Myometrial cell (primary cell): ENCODE data around the gene PLA2G10. TPM values are rescaled to one million over a fixed set of nuclear protein-coding genes. Genes with fewer than 3 reads are reported as not detected.

Source experiments
- total RNA-seq: library from RNA; depleted of rRNA; stranded (reverse); fragments of >200 nt; gene quantifications from 2 replicates; pipeline ENCODE4 v1.2.3, GENCODE V29; 2015

PLA2G10 gene, protein sequence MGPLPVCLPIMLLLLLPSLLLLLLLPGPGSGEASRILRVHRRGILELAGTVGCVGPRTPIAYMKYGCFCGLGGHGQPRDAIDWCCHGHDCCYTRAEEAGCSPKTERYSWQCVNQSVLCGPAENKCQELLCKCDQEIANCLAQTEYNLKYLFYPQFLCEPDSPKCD
- total RNA-seq = not detected in 2 replicates

DNA sequence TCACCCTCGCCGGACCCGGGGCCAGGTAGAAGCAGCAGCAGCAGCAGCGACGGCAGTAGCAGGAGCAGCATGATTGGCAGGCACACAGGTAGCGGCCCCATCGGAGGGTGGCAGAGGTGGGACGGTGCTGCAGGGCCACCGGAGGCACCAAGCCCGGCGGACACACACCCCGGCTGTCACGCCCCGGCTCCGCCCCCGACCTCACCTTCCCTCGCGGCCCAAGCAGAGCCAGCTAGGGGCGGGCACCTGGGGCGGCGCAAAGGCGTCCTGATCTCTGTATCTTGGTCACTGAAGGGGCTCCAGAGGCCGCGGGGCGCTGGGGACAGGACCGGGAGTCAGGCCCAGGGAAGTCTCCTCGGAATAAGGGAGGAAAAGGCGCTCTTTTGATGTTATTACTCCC lies at the start of gene PLA2G10:
TSS of gene PLA2G10 (minus strand) at position 180 of the 400 bp plus-strand sequence. CDS start at position 101, 79 bp downstream.

DNA sequence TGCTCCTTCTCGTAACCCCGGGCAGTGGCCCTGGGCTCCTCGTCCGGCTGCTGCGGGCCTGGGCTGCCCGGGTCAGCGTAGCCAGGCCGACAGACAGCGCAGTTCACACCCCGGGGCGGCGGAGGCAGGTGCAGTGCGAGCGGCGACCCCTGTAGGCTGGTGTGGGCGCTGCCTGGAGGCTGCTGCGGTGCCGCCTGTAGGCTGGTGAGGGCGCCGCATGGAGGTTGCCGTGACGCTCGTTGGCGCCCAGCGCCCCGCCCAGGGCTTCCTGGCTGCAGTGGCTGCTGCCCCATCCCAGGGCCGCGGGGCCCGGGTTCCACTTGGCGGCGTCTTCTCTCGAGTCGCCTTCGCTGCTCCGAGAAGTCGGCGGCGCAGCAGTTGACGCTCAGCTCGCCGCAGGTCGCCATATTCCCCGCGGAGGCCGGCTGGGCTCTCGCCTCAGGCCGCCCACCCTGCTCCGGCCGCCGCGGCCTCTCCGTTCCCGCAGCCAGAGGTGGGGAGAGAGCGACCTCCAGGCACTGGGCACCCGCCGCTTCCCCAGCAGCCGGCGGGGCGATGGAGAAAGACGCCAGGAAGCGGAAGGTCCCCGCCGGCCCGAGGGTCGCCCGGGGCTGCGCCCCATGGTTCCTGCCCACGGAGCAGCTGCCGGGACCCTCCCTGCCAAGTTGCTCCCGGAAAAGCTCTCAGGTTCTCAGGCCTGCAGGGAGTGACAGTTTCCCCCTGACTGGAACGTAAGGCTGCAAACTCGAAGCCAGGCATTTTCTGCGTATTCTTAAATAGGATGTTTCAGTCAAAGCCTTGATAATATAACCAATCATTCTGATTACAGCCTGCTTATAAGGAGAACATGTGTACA lies 48.4 kb upstream of the PLA2G10 start, which contains the start of gene NPIPA2:
TSS of gene NPIPA2 (plus strand) at position 261 of the 856 bp plus-strand sequence. CDS start 5,533 bp downstream, outside the sequence.

DNA sequence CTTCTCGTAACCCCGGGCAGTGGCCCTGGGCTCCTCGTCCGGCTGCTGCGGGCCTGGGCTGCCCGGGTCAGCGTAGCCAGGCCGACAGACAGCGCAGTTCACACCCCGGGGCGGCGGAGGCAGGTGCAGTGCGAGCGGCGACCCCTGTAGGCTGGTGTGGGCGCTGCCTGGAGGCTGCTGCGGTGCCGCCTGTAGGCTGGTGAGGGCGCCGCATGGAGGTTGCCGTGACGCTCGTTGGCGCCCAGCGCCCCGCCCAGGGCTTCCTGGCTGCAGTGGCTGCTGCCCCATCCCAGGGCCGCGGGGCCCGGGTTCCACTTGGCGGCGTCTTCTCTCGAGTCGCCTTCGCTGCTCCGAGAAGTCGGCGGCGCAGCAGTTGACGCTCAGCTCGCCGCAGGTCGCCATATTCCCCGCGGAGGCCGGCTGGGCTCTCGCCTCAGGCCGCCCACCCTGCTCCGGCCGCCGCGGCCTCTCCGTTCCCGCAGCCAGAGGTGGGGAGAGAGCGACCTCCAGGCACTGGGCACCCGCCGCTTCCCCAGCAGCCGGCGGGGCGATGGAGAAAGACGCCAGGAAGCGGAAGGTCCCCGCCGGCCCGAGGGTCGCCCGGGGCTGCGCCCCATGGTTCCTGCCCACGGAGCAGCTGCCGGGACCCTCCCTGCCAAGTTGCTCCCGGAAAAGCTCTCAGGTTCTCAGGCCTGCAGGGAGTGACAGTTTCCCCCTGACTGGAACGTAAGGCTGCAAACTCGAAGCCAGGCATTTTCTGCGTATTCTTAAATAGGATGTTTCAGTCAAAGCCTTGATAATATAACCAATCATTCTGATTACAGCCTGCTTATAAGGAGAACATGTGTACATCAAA lies 9.3 kb upstream of the PLA2G10 start, which contains the start of gene NPIPA3:
TSS of gene NPIPA3 (plus strand) at position 256 of the 856 bp plus-strand sequence. CDS start 5,533 bp downstream, outside the sequence.

GRCh38 chr16:14632693-14633569 lies 61.2 kb downstream of the PLA2G10 start, which contains the start of gene BFAR:
TSS of gene BFAR (plus strand) at chr16:14632951. CDS start at chr16:14644347, 11,396 bp downstream.

DNA sequence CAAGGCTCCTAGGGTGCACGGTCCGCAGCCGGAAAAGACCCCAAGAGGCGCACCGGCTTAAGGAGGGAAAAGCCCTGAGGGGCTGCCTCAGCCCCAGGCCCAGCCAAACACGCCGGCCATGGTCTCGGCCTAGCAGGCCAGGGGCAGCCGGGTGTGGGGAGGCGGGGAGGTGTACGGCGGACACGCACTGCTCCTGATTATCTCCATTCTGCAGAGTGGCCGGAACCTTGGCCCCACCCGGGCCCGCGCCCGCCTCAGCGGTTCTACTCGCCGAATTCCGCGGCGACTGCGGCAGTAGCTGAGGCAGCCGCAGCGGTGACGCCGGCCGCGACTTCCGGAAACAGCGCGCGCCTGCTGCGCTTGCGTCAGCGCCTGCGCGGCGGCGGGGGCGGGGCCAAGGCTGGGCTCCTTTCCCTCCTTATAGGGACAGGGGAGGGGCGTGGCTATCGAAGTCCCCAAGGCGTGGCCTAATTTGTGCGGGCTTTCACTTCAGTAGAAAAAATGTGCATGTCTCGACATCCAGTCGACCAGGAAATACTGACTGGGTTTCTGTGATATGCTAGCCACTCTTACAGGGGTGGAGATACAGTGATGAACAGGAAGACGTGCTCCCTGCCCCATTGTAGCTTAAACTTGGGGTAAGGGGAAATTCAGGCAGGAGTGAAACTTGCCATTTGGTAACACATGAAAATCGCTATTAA lies 64.0 kb downstream of the PLA2G10 start, which contains the start of gene PARN:
TSS of gene PARN (minus strand) at position 342 of the 701 bp plus-strand sequence. CDS start at position 207, 135 bp downstream.

Other genes with a start within 250 kb of the PLA2G10 start
- gene PARN, start 64.0 kb downstream of the PLA2G10 start, total RNA-seq = 18.5 and 29.6 TPM in 2 replicates
- gene BFAR, start 61.4 kb downstream of the PLA2G10 start, total RNA-seq = 58.0 and 74.1 TPM in 2 replicates
- gene NPIPA3, start 9.1 kb upstream of the PLA2G10 start, total RNA-seq = not detected in 2 replicates
- 0.18 TPM in 1 of 2 replicates, not detected in the other for gene NPIPA2, start 48.2 kb upstream of the PLA2G10 start, total RNA-seq
- 80.1 and 81.5 TPM in 2 replicates for gene NOMO1, start 139.4 kb upstream of the PLA2G10 start, total RNA-seq
- 25.9 and 38.1 TPM in 2 replicates for gene NPIPA1, start 243.1 kb upstream of the PLA2G10 start, total RNA-seq